ENCODE results near the gene NAB2. TPM values are rescaled to one million over a fixed set of nuclear protein-coding genes. Genes with fewer than 3 reads are reported as not detected.

Gene NAB2
- total RNA-seq, 1 experiment from 2014 or later = 15.1 TPM

GRCh38 chr12:57139796-57140649 is 51.1 kb downstream of the NAB2 start:
- no peak for DNase-seq (ENCODE audit: low read depth)
- in situ Hi-C loops (cut with HindIII; ENCODE audit: low pct_unique_long_range_greater_than_20kb, low sequenced_read_pairs) = no loop called here

- in situ Hi-C loops (cut with HindIII; ENCODE audit: low pct_unique_long_range_greater_than_20kb, low sequenced_read_pairs) = no loop called here
- DNase-seq (ENCODE audit: low read depth) = no peak
Measured at GRCh38 chr12:57141249-57141648, 52.3 kb downstream of the NAB2 start.

- in situ Hi-C loops (cut with HindIII; ENCODE audit: low pct_unique_long_range_greater_than_20kb, low sequenced_read_pairs) = no loop called here
- DNase-seq (ENCODE audit: low read depth) = no peak
Measured at GRCh38 chr12:57142121-57142520, 53.2 kb downstream of the NAB2 start.

- no peak for DNase-seq (ENCODE audit: low read depth)
- in situ Hi-C loops (cut with HindIII; ENCODE audit: low pct_unique_long_range_greater_than_20kb, low sequenced_read_pairs) = no loop called here
Measured at GRCh38 chr12:57142727-57143126, 53.8 kb downstream of the NAB2 start.

DNA sequence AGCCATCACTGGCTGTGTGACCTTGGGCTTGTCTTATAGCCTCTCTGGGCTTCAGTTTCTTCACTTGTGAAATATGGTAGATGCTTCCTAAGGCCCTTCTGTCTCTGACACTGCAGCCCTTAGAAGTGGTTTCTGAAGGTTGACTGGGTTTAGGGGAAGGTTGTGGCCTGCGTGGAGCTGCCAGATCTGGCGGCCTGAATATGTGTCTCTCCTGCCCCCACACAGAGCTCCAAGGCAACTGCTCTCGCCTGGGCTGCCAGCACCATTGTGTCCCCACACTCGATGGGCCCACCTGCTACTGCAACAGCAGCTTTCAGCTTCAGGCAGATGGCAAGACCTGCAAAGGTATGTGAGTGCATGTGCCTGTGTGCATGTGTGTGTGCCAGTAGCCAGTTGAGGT is 54.5 kb downstream of the NAB2 start:
- no peak for DNase-seq (ENCODE audit: low read depth)
- in situ Hi-C loops (cut with HindIII; ENCODE audit: low pct_unique_long_range_greater_than_20kb, low sequenced_read_pairs) = no loop called here

Other genes starting within 250 kb of the NAB2 start
- gene SDR9C7, start 154.7 kb upstream of the NAB2 start, total RNA-seq (2014; rRNA removed; shearing (Covaris generic); ENCODE audit: low replicate concordance) = not detected in 2 replicates
- not detected in 2 replicates for gene RDH16, start 131.5 kb upstream of the NAB2 start, total RNA-seq (2014; rRNA removed; shearing (Covaris generic); ENCODE audit: low replicate concordance)
- gene ZBTB39, start 82.6 kb upstream of the NAB2 start, total RNA-seq (2014; rRNA removed; shearing (Covaris generic); ENCODE audit: low replicate concordance) = 2.2 and 3.1 TPM in 2 replicates
- not detected in 2 replicates for gene TAC3, start 72.6 kb upstream of the NAB2 start, total RNA-seq (2014; rRNA removed; shearing (Covaris generic); ENCODE audit: low replicate concordance)
- gene MYO1A, start 39.0 kb upstream of the NAB2 start, total RNA-seq (2014; rRNA removed; shearing (Covaris generic); ENCODE audit: low replicate concordance) = not detected in 2 replicates
- 23.1 and 23.8 TPM in 2 replicates for gene NEMP1, start 10.3 kb upstream of the NAB2 start, total RNA-seq (2014; rRNA removed; shearing (Covaris generic); ENCODE audit: low replicate concordance)
- gene STAT6, start 22.2 kb downstream of the NAB2 start, total RNA-seq (2014; rRNA removed; shearing (Covaris generic); ENCODE audit: low replicate concordance) = 98.6 and 107 TPM in 2 replicates
- 23.5 and 28.4 TPM in 2 replicates for gene LRP1, start 39.4 kb downstream of the NAB2 start, total RNA-seq (2014; rRNA removed; shearing (Covaris generic); ENCODE audit: low replicate concordance)
- not detected in 2 replicates for gene LRP1-AS, start 58.5 kb downstream of the NAB2 start, total RNA-seq (2014; rRNA removed; shearing (Covaris generic); ENCODE audit: low replicate concordance)
- gene NXPH4, start 127.7 kb downstream of the NAB2 start, total RNA-seq (2014; rRNA removed; shearing (Covaris generic); ENCODE audit: low replicate concordance) = 0.54 TPM in 1 of 2 replicates, not detected in the other
- gene SHMT2, start 140.6 kb downstream of the NAB2 start, total RNA-seq (2014; rRNA removed; shearing (Covaris generic); ENCODE audit: low replicate concordance) = 246 and 291 TPM in 2 replicates
- gene STAC3, start 162.1 kb downstream of the NAB2 start, total RNA-seq (2014; rRNA removed; shearing (Covaris generic); ENCODE audit: low replicate concordance) = 0.95 TPM in 1 of 2 replicates, not detected in the other

All from Caki2 (cell line).